Measurements from ENCODE around the gene APOF.
"Not testable (repeated sequence)": the region's sequence is repeated elsewhere in the genome, so short reads cannot be mapped to it uniquely, and the experiment has no call there.

APOF gene

DNA sequence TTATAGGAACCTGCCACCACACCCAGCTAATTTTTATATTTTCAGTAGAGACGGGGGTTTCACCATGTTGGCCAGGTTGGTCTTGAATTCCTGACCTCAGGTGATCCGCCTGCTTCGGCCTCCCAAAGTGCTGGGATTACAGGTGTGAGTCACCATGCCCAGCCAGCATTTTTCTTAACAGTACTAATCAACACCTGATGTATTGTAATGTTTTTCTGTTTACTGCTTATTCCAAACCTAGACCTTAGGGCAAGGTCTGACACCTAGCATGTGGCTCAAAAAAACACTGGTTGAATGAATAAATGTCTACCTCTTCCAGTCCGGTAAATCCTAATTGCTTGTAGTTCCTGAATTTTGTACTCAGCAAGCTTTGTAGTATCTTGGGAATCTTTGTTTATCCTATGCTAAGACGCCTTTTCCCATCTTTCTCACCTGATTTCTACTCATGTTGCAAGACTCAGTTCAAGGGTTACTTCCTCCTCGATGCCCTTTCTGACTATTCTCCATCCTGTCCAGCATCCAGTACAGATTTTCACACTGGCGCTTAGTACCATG, 31.6 kb downstream of the APOF start:
- no peak for DNase-seq

DNA sequence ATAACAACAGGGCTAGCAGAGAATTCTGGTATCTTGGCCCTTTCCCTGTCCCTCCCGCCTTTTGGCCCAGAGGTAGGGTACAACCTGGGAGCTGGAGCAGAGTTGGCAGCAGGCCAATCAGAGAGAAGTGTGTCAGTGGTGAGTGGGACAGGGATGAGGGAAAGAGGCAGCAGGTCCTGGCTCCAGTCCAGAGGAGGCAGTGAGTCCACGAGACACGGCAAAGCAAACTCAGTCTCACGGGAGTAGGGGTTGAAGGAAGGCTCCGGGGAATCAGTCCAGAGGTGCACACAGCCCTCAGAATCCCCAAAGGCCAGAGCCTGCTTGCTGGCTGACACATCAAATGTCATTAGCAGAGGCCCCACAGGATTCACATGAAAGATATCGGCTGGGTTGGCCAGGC, 36.1 kb downstream of the APOF start:
- DNase-seq = no peak

DNA sequence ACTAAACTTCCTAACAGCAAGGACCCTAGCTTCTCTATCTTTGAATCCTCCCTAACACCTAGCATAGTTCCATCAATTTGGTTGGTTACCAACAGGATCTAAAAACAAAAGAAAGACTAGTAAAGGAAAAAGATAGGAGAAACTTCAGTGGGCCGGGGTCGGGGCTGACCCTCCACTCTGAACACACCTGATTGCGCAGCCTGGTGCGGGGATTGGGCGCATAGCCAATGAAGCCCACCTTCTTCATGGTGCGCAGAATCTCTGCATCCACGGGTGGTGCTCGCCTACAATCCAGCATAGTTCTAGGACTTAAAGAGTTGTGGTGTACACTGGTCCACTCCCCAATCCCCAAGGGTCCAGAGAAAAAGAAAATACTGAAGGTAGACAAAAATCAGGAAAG, 36.5 kb downstream of the APOF start:
- DNase-seq = no peak

DNA sequence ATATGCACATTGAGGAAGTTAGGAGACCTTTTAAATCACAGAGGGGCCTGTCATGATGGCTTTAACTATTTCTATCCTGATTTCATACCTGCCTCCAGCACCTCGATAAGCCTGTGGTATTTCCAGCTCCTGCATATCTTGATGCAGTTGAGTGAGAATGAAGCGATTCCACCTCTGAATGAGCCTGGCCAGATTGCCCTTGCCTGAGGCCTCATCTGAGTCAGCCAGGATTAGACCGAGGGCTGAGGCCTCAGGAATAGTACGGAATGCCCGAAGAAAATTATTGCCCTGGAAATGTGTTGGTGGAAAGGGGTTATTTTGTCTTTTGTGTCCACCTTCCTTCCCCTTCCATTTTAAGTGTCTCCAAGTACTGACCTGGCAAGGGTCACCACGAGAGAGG, 38.5 kb downstream of the APOF start:
- DNase-seq = no peak

DNA sequence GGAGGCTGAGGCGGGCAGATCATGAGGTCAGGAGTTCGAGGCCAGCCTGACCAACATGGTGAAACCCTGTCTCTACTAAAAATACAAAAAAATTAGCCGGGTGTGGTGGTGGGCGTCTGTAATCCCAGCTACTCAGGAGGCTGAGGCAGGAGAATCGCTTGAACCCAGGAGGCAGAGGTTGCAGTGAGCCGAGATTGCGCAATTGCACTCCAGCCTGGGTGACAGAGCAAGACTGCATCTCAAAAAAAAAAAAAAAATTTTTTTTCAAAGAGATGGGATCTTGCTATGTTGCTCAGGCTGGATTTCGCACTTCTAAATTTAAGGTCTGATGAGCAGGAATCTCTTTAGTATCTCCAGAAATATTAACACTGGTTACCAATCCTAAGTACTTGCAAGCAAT, 41.0 kb downstream of the APOF start:
- DNase-seq = not testable (repeated sequence)

DNA sequence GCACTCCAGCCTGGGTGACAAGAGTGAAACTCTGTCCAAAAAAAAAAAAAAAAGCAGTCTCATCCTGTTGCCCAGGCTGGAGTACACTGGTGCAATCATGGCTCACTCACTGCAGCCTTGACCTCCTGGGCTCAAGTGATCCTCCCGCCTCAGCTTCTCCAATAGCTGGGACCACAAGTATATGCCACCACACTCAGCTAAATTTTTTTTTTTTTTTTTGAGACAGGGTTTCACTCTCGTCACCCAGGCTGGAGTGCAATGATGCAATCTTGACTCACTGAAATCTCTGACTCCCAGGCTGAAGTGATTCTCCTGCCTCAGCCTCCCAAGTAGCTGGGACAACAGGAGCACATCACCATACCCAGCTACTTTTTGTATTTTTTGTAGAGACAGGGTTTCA, 41.6 kb downstream of the APOF start:
- no peak for DNase-seq

DNA sequence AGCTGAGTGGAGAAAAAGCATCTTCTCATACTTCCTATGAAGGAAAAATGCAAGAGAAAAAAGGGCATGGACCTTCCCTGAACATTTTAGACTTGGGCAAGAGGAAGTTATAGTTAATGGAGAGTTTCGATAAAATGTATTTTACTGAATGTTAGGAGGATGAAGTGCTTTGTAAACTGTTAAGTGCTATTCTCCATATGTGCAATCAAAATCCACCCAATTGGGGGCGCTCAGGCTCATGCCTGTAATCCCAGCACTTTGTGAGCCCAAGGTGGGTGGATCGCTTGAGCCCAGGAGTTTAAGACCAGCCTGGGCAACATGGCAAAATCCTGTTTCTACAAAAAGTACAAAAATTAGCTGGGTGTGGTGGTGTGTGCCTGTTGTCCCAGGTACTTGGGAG, 45.0 kb downstream of the APOF start:
- DNase-seq = no peak

DNA sequence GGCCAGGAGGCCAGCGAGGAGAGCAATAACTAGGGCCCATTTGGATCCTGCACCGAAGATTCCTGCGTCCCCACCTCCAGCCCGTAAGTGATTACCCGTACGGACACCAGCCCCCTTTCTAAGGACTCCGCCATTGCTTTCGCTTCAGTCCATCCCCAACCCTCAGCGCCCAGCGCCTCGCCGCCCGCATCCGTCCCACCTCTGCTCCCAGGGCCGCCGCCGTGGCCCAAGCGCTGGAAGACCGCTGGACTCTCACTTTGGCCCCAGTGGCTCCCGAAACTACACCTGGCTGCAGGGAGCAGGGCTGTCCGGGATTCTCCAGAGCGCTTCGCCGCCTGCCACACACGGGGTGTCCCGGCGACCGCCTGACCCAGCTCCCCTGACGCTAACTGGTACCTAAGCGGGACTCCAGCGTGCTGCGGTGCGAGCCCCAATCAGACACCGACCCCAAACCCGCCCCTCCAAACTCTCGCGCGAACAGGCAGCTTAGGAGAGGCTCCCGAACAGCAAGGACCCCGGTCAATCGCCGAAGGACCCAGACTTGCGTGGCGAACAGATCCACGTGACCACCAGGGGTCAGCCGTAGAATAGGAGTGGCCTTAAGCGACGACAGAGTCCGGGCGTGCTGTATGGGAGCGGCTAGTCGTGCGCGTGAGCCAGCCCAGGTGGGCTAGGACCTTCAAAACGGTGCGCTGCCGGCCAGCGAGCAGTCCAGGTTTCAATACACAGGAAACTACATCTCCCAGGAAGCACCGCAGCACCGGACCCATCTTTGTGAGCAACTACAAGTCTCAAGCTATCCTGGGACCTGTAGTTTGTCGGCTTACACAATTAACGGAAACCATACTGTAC, 46.8 kb downstream of the APOF start, which contains the start of gene CNPY2:
Gene CNPY2, minus strand, starts transcription at position 367 of the 852 bp plus-strand sequence. CDS start 771 bp downstream, outside the sequence.
- peak; percentile 94 for DNase-seq

DNA sequence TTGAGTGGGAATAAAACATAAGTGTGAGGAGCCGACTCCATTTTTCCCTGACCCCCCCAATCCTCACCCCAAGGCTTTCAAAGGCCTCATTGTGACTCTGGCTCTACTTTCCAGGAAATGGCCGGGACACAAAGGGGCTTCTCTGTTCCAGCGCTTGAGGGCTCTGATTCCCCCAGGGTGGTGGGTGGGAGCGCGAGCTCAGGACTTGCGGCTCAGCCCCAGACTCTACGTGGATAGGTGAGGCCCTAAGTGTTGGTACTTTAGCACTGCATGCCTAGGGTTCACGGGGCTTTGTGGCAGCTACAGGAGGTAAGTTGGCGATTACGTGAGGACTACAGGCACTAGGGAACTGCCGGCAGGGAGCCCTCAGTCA, 47.4 kb downstream of the APOF start:
- no peak for DNase-seq

DNA sequence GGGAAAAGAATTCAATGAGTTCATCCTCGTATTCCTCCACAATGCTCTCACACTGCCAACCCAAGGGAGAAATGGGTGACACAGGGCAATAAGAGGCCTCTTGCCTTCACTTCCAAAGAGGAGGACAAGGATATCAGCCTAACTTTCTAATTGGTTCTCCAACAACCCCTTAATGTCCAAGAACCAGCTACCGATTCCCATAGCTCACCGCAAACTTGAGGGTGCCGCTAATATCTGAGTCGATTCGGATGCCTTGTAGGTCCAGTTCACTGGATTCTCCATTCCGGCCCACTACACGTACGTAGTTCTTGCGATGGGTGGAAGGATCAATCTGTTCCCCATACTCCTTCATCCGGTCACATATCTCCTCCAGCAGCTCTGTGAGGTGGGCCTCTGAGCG, 51.7 kb downstream of the APOF start:
- DNase-seq = no peak
